Measurements from ENCODE around the gene NCBP3.
"Not testable (repeated sequence)": the region's sequence is repeated elsewhere in the genome, so short reads cannot be mapped to it uniquely, and the experiment has no call there.

NCBP3 gene

GRCh38 chr17:3792481-3792880 lies 53.6 kb downstream of the NCBP3 start:
- no peak for DNase-seq (ENCODE audit: low read depth)

- DNase-seq (ENCODE audit: low read depth), result no peak
These were observed 57.8 kb downstream of the NCBP3 start for GRCh38 chr17:3788200-3788599.

GRCh38 chr17:3785323-3785722 lies 60.7 kb downstream of the NCBP3 start:
- not testable (repeated sequence) for DNase-seq (ENCODE audit: low read depth)

GRCh38 chr17:3782751-3783150 lies 63.3 kb downstream of the NCBP3 start:
- no peak for DNase-seq (ENCODE audit: low read depth)

- no peak for DNase-seq (ENCODE audit: low read depth)
These were observed 65.1 kb downstream of the NCBP3 start for GRCh38 chr17:3780986-3781385.

- DNase-seq (ENCODE audit: low read depth), result no peak
These were observed 68.5 kb downstream of the NCBP3 start for GRCh38 chr17:3777366-3778120.

- DNase-seq (ENCODE audit: low read depth), result no peak
These were observed 72.1 kb downstream of the NCBP3 start for GRCh38 chr17:3773966-3774365.

- DNase-seq (ENCODE audit: low read depth), result no peak
These were observed 72.5 kb downstream of the NCBP3 start for GRCh38 chr17:3773511-3773910.

GRCh38 chr17:3772764-3773163 lies 73.3 kb downstream of the NCBP3 start:
- DNase-seq (ENCODE audit: low read depth), result no peak

GRCh38 chr17:3771140-3771539 lies 74.9 kb downstream of the NCBP3 start:
- DNase-seq (ENCODE audit: low read depth), result no peak

- DNase-seq (ENCODE audit: low read depth), result no peak
These were observed 75.6 kb downstream of the NCBP3 start for GRCh38 chr17:3770466-3770865.

GRCh38 chr17:3768769-3769168 lies 77.3 kb downstream of the NCBP3 start:
- DNase-seq (ENCODE audit: low read depth), result no peak

- DNase-seq (ENCODE audit: low read depth), result no peak
These were observed 77.7 kb downstream of the NCBP3 start for GRCh38 chr17:3768341-3768740.

- no peak for DNase-seq (ENCODE audit: low read depth)
These were observed 79.3 kb downstream of the NCBP3 start for GRCh38 chr17:3766779-3767178.

- DNase-seq (ENCODE audit: low read depth), result no peak
These were observed 80.1 kb downstream of the NCBP3 start for GRCh38 chr17:3765981-3766380.

GRCh38 chr17:3763777-3764170 lies 82.3 kb downstream of the NCBP3 start:
- no peak for DNase-seq (ENCODE audit: low read depth)

GRCh38 chr17:3762922-3763776 lies 82.9 kb downstream of the NCBP3 start:
- no peak for DNase-seq (ENCODE audit: low read depth)

- DNase-seq (ENCODE audit: low read depth), result no peak
These were observed 84.1 kb downstream of the NCBP3 start for GRCh38 chr17:3761918-3762380.

GRCh38 chr17:3761036-3761917 lies 84.8 kb downstream of the NCBP3 start:
- DNase-seq (ENCODE audit: low read depth), result no peak

- no peak for DNase-seq (ENCODE audit: low read depth)
These were observed 86.3 kb downstream of the NCBP3 start for GRCh38 chr17:3759597-3760216.

GRCh38 chr17:3755335-3756030 lies 90.6 kb downstream of the NCBP3 start:
- no peak for DNase-seq (ENCODE audit: low read depth)
